SK-N-SH (cell line): Measurements from ENCODE around the gene PLB1. TPM values are rescaled to one million over a fixed set of nuclear protein-coding genes. Genes with fewer than 3 reads are reported as not detected.

Experiments
- CTCF ChIA-PET: fragments of 300-600, 350-600 bp; formaldehyde crosslinking; extraction: SDS; loops from one replicate; lab custom pipeline; 2021; lab: Yijun Ruan, JAX
- POLR2A ChIA-PET: fragments of 350-600 bp; sonication (Branson Sonifier 250); formaldehyde crosslinking; extraction: SDS; loops from one replicate; lab custom pipeline; 2020; ENCODE audit warnings: antibody characterized with exemption, inconsistent platforms; lab: Yijun Ruan, JAX
- DNase-seq: peaks from one replicate; pipeline ENCODE4 v3.0.0; 2012
- H2AFZ ChIP-seq: fragments of 200-600 bp; sonication (generic); 2 replicates; pipeline ENCODE4 v1.8.1; 2016; ENCODE audit warnings: antibody characterized with exemption, mild to moderate bottlenecking, low read depth
- H3F3A ChIP-seq: fragments of 200-600 bp; sonication (generic); replicated peaks from 2 replicates; pipeline ENCODE3; 2016; ENCODE audit warnings: antibody characterized with exemption, mild to moderate bottlenecking; ENCODE audit not compliant: insufficient read depth
- H3K27ac ChIP-seq, 2 experiments: fragments of 200-500 bp in 1 of 2; fragments of 200-600 bp in 1 of 2; sonication (Bioruptor generic) in 1 of 2; sonication (generic), shearing (Covaris generic) in 1 of 2; 2 replicates each; pipeline versions ENCODE4 v1.5.1 to v1.6.1; 2014 to 2016; ENCODE audit warnings: low read depth in 2 of 2, inconsistent platforms in 1 of 2, low read length in 1 of 2, mild to moderate bottlenecking in 1 of 2, mixed read lengths in 1 of 2
- H3K27me3 ChIP-seq: fragments of 200-600 bp; sonication (generic), shearing (Covaris generic); 2 replicates; pipeline ENCODE4 v1.6.1; 2016; ENCODE audit warnings: mixed run types; ENCODE audit not compliant: insufficient read depth
- H3K36me3 ChIP-seq, 2 experiments: fragments of 200-500 bp in 1 of 2; fragments of 200-600 bp in 1 of 2; sonication (Bioruptor generic) in 1 of 2; sonication (generic) in 1 of 2; replicated peaks in 1 of 2; 2 replicates each; pipeline versions ENCODE3 to v1.5.1; 2014 to 2016; ENCODE audit warnings: low read length in 1 of 2, mild to moderate bottlenecking in 1 of 2; ENCODE audit not compliant: insufficient read depth in 2 of 2, control insufficient read depth in 1 of 2
- H3K4me1 ChIP-seq, 2 experiments: fragments of 200-500 bp in 1 of 2; fragments of 200-600 bp in 1 of 2; sonication (Bioruptor generic) in 1 of 2; sonication (generic), shearing (Covaris generic) in 1 of 2; 2 replicates each; pipeline versions ENCODE4 v1.5.1 to v1.6.1; 2014 to 2016; ENCODE audit warnings: low read depth in 1 of 2, low read length in 1 of 2, mixed run types in 1 of 2; ENCODE audit not compliant: insufficient read depth in 2 of 2, control insufficient read depth in 1 of 2
- H3K4me2 ChIP-seq: fragments of 200-600 bp; sonication (generic), shearing (Covaris generic); 2 replicates; pipeline ENCODE4 v1.6.1; 2017; ENCODE audit warnings: mixed run types
- H3K4me3 ChIP-seq, 2 experiments: fragments of 200-500 bp in 1 of 2; fragments of 200-600 bp in 1 of 2; sonication (Bioruptor generic) in 1 of 2; sonication (generic), shearing (Covaris generic) in 1 of 2; 2 replicates each; pipeline versions ENCODE4 v1.5.1 to v1.8.1; 2014 to 2016; ENCODE audit warnings: low read depth in 2 of 2, inconsistent platforms in 1 of 2, low read length in 1 of 2, mild to moderate bottlenecking in 1 of 2, mixed read lengths in 1 of 2, moderate library complexity in 1 of 2
- H3K79me2 ChIP-seq: fragments of 200-600 bp; sonication (generic); 2 replicates; pipeline ENCODE4 v1.8.1; 2017; ENCODE audit warnings: mild to moderate bottlenecking; ENCODE audit not compliant: insufficient read depth
- H3K9ac ChIP-seq: fragments of 200-600 bp; sonication (generic); 2 replicates; pipeline ENCODE4 v1.6.1; 2017; ENCODE audit warnings: mixed run types
- H3K9me2 ChIP-seq: fragments of 200-600 bp; sonication (generic); 2 replicates; pipeline ENCODE4 v1.6.1; 2017; ENCODE audit warnings: mixed run types
- H3K9me3 ChIP-seq: fragments of 200-600 bp; sonication (generic); 2 replicates; pipeline ENCODE4 v1.6.1; 2017; ENCODE audit warnings: mixed run types, mild to moderate bottlenecking, moderate library complexity
- H4K20me1 ChIP-seq: fragments of 200-600 bp; sonication (generic); 2 replicates; pipeline ENCODE4 v1.6.1; 2017; ENCODE audit warnings: mild to moderate bottlenecking, mixed run types; ENCODE audit not compliant: insufficient read depth
- EZH2phosphoT487 ChIP-seq: fragments of 200-600 bp; sonication (generic); IDR thresholded peaks from 2 replicates; pipeline ENCODE4 v1.6.1; 2017; ENCODE audit warnings: low read depth, mixed run types, mild to moderate bottlenecking, antibody characterized with exemption, moderate library complexity, borderline replicate concordance
- FOSL2 ChIP-seq: IDR thresholded peaks from 2 replicates; pipeline ENCODE4 v1.4.0; 2012; ENCODE audit warnings: low read depth, mild to moderate bottlenecking, moderate library complexity, borderline replicate concordance
- FOXM1 ChIP-seq: IDR thresholded peaks from 2 replicates; pipeline ENCODE4 v1.4.0; 2012; ENCODE audit warnings: low read depth, mild to moderate bottlenecking
- GABPA ChIP-seq: IDR thresholded peaks from 2 replicates; pipeline ENCODE4 v1.4.0; 2012; ENCODE audit warnings: low read depth, mild to moderate bottlenecking
- JUND ChIP-seq: IDR thresholded peaks from 2 replicates; pipeline ENCODE4 v1.4.0; 2012
- MEF2A ChIP-seq: IDR thresholded peaks from 2 replicates; pipeline ENCODE4 v1.4.0; 2012; ENCODE audit warnings: low read depth, borderline replicate concordance
- MXI1 ChIP-seq: IDR thresholded peaks from 2 replicates; pipeline ENCODE4 v1.6.1; 2012; ENCODE audit warnings: mild to moderate bottlenecking, low read depth, low read length, improper control_type of control experiment
- NRF1 ChIP-seq: IDR thresholded peaks from 2 replicates; pipeline ENCODE4 v1.6.1; 2012; ENCODE audit warnings: low read depth, mild to moderate bottlenecking, low read length
- RFX5 ChIP-seq: IDR thresholded peaks from 2 replicates; pipeline ENCODE4 v1.6.1; 2012; ENCODE audit warnings: mild to moderate bottlenecking, improper control_type of control experiment, low read length
- RXRA ChIP-seq: IDR thresholded peaks from 2 replicates; pipeline ENCODE4 v1.4.0; 2012; ENCODE audit warnings: low read depth, mild to moderate bottlenecking, borderline replicate concordance
- TAF1 ChIP-seq: IDR thresholded peaks from 2 replicates; pipeline ENCODE4 v1.6.1; 2012; ENCODE audit warnings: low read depth, mild to moderate bottlenecking, low read length, moderate library complexity, borderline replicate concordance
- WGBS: methylation state at CpG from one replicate; pipeline ENCODE4 v1.1.6; 2017; ENCODE audit warnings: low lambda C conversion rate; 5-methylcytosine and 5-hydroxymethylcytosine counted together
- polyA plus RNA-seq, 3 experiments: library from polyadenylated mRNA; depleted of rRNA; stranded (reverse); fragments of >200 nt; gene quantifications; 2 replicates each; pipeline ENCODE4 v1.2.3, GENCODE V29; 2012
- TF ChIP-seq, protein P1 (sequence below): IDR thresholded peaks from 2 replicates; pipeline ENCODE4; 2012
- TF ChIP-seq, protein P2 (sequence below): fragments of 150-350 bp; IDR thresholded peaks from 2 replicates; pipeline ENCODE4 v1.6.1; 2017; ENCODE audit warnings: antibody characterized with exemption, low read length, low read depth, borderline replicate concordance
- TF ChIP-seq, protein P3 (sequence below): IDR thresholded peaks from 2 replicates; pipeline ENCODE4 v1.4.0; 2012; ENCODE audit warnings: low read depth, borderline replicate concordance
- TF ChIP-seq, protein P4 (sequence below): fragments of 150-350 bp; IDR thresholded peaks from 2 replicates; pipeline ENCODE4 v1.6.1; 2016; ENCODE audit warnings: mild to moderate bottlenecking, low read depth, low read length
- TF ChIP-seq, protein P5 (sequence below): IDR thresholded peaks from 2 replicates; pipeline ENCODE4 v1.4.0; 2012; ENCODE audit warnings: low read depth
- TF ChIP-seq, protein P6 (sequence below): IDR thresholded peaks from 2 replicates; pipeline ENCODE4 v1.6.1; 2012; ENCODE audit warnings: mild to moderate bottlenecking, low read depth, low read length, moderate library complexity

The PLB1 gene
- polyA plus RNA-seq, 1 of the 3 experiments (the other 2 are of a cell fraction), result 0.10 TPM

DNA sequence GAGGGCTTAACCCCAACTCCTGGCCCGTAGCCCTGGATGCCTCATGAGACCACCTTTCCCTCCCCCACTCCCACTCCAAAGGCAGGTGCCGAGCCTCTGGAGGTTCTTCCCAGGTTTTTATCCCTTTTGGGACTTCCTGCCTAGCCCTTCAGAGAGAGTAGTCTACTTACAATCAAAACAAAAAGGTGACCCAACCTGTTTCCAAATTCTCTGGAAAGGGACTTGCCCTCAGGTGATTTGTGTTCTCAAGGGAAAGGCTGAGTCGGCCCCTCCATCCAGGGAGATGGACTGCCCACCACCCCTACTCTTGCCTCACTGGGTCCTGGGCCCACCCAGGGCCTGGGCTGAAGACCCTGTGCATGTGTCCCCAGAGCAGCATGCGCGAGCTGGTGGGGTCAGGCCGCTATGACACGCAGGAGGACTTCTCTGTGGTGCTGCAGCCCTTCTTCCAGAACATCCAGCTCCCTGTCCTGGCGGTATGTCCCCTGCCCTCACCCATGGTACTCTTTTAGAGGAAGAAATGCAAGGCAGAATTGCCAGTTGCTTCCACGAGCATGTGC lies 108.5 kb downstream of the PLB1 start:
- Histone ChIP-seq H3K9ac (no peak overlapping the region), H3K4me1 (no peaks in the 10 kb centered on the region; a peak in 1 of 4 replicates), H3K9me3 (no peaks in the 10 kb centered on the region), H3K36me3 (no peaks in the 10 kb centered on the region), H3K4me3 (no peak overlapping the region), H3F3A (peaks cover 2% of the 10 kb centered on the region), H2AFZ (no peak overlapping the region), H3K79me2 (no peaks in the 10 kb centered on the region), H4K20me1 (no peaks in the 10 kb centered on the region), H3K27me3 (no peaks in the 10 kb centered on the region), H3K9me2 (no peaks in the 10 kb centered on the region), H3K4me2 (no peak overlapping the region), H3K27ac (no peak overlapping the region)
- POLR2A ChIA-PET, result interaction anchor here (0.8 kb wide), 1 partner anchor 59 kb away, joined by 3 read pairs; no protein-coding TSS in a partner anchor
- CTCF ChIA-PET, result interaction anchor here (1.5 to 3.4 kb wide), 2 partner anchors 11 to 12 kb away, joined by 4 to 33 read pairs; no protein-coding TSS in a partner anchor
- DNase-seq, result no peak
- TF ChIP-seq, protein P1, sequence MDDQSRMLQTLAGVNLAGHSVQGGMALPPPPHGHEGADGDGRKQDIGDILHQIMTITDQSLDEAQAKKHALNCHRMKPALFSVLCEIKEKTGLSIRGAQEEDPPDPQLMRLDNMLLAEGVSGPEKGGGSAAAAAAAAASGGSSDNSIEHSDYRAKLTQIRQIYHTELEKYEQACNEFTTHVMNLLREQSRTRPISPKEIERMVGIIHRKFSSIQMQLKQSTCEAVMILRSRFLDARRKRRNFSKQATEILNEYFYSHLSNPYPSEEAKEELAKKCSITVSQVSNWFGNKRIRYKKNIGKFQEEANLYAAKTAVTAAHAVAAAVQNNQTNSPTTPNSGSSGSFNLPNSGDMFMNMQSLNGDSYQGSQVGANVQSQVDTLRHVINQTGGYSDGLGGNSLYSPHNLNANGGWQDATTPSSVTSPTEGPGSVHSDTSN, result no peak
- no peak for TF ChIP-seq MEF2A
- TF ChIP-seq EZH2phosphoT487, result no peak
- TF ChIP-seq RXRA, result no peak
- TF ChIP-seq, protein P2, sequence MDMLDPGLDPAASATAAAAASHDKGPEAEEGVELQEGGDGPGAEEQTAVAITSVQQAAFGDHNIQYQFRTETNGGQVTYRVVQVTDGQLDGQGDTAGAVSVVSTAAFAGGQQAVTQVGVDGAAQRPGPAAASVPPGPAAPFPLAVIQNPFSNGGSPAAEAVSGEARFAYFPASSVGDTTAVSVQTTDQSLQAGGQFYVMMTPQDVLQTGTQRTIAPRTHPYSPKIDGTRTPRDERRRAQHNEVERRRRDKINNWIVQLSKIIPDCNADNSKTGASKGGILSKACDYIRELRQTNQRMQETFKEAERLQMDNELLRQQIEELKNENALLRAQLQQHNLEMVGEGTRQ, result no peak
- TF ChIP-seq FOSL2, result no peak
- TF ChIP-seq NRF1, result no peak
- no peak for TF ChIP-seq TAF1
- TF ChIP-seq FOXM1, result no peak
- TF ChIP-seq, protein P3, sequence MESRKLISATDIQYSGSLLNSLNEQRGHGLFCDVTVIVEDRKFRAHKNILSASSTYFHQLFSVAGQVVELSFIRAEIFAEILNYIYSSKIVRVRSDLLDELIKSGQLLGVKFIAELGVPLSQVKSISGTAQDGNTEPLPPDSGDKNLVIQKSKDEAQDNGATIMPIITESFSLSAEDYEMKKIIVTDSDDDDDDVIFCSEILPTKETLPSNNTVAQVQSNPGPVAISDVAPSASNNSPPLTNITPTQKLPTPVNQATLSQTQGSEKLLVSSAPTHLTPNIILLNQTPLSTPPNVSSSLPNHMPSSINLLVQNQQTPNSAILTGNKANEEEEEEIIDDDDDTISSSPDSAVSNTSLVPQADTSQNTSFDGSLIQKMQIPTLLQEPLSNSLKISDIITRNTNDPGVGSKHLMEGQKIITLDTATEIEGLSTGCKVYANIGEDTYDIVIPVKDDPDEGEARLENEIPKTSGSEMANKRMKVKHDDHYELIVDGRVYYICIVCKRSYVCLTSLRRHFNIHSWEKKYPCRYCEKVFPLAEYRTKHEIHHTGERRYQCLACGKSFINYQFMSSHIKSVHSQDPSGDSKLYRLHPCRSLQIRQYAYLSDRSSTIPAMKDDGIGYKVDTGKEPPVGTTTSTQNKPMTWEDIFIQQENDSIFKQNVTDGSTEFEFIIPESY, result no peak
- TF ChIP-seq, protein P4, sequence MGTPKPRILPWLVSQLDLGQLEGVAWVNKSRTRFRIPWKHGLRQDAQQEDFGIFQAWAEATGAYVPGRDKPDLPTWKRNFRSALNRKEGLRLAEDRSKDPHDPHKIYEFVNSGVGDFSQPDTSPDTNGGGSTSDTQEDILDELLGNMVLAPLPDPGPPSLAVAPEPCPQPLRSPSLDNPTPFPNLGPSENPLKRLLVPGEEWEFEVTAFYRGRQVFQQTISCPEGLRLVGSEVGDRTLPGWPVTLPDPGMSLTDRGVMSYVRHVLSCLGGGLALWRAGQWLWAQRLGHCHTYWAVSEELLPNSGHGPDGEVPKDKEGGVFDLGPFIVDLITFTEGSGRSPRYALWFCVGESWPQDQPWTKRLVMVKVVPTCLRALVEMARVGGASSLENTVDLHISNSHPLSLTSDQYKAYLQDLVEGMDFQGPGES, result no peak
- no peak for TF ChIP-seq MXI1
- TF ChIP-seq, protein P5, sequence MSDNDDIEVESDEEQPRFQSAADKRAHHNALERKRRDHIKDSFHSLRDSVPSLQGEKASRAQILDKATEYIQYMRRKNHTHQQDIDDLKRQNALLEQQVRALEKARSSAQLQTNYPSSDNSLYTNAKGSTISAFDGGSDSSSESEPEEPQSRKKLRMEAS, result no peak
- TF ChIP-seq RFX5, result no peak
- TF ChIP-seq GABPA, result no peak
- TF ChIP-seq, protein P6, sequence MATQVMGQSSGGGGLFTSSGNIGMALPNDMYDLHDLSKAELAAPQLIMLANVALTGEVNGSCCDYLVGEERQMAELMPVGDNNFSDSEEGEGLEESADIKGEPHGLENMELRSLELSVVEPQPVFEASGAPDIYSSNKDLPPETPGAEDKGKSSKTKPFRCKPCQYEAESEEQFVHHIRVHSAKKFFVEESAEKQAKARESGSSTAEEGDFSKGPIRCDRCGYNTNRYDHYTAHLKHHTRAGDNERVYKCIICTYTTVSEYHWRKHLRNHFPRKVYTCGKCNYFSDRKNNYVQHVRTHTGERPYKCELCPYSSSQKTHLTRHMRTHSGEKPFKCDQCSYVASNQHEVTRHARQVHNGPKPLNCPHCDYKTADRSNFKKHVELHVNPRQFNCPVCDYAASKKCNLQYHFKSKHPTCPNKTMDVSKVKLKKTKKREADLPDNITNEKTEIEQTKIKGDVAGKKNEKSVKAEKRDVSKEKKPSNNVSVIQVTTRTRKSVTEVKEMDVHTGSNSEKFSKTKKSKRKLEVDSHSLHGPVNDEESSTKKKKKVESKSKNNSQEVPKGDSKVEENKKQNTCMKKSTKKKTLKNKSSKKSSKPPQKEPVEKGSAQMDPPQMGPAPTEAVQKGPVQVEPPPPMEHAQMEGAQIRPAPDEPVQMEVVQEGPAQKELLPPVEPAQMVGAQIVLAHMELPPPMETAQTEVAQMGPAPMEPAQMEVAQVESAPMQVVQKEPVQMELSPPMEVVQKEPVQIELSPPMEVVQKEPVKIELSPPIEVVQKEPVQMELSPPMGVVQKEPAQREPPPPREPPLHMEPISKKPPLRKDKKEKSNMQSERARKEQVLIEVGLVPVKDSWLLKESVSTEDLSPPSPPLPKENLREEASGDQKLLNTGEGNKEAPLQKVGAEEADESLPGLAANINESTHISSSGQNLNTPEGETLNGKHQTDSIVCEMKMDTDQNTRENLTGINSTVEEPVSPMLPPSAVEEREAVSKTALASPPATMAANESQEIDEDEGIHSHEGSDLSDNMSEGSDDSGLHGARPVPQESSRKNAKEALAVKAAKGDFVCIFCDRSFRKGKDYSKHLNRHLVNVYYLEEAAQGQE, result no peak
- TF ChIP-seq JUND, result no peak
- 81% methylated on average over 9 of the region's 9 CpGs for WGBS
